GM06990 (cell line): ENCODE results near the gene GNMT.
"Not testable (repeated sequence)": the region's sequence is repeated elsewhere in the genome, so short reads cannot be mapped to it uniquely, and the experiment has no call there.

Experiments
- DNase-seq: peaks from one replicate; pipeline ENCODE4 v3.0.0-alpha.2; 2011; ENCODE audit not compliant: insufficient read length; ENCODE audit errors: extremely low read depth
- H3K27me3 ChIP-seq: replicated peaks from 2 replicates; pipeline ENCODE4 v1.6.0; 2011; ENCODE audit warnings: low read length; ENCODE audit not compliant: control insufficient read depth, insufficient read depth
- H3K36me3 ChIP-seq: 2 replicates; pipeline ENCODE4 v1.5.1; 2011; ENCODE audit warnings: low read length; ENCODE audit not compliant: control insufficient read depth, insufficient read depth
- H3K4me3 ChIP-seq: replicated peaks from 2 replicates; pipeline ENCODE4 v1.5.1; 2011; ENCODE audit warnings: low read depth, mild to moderate bottlenecking, control low read depth, low read length
- CTCF ChIP-seq: IDR thresholded peaks from 2 replicates; pipeline ENCODE4 v1.5.1; 2011; ENCODE audit warnings: low read length, control low read depth, mild to moderate bottlenecking, inconsistent platforms; ENCODE audit not compliant: insufficient read depth, poor library complexity, severe bottlenecking

Gene GNMT

GRCh38 chr6:42988486-42989020 is 28.0 kb downstream of the GNMT start:
- Histone ChIP-seq H3K4me3 (no peak overlapping the region), H3K36me3 (peaks cover 5% of the 10 kb centered on the region), H3K27me3 (no peaks in the 10 kb centered on the region)
- no peak for DNase-seq
- TF ChIP-seq CTCF: no peak

DNA sequence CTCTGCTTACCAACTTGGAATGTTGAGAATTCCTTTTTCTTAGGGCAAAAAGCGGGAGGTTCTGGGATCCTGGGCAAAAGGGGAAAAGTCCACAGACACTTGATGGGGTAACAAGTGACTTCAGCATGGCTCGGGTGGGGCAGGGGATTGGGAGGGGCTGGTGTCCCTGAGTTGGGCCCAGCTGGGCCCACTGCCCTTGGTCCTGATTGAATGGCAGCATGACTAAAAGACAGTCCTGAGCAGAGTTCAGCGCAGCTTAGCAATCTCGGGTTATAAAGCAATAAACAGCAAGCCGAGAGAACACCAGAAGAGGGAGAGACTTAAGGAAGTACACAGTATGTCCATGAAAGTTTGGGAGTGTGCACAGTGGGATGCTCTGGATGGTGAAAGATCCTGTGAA is 29.4 kb downstream of the GNMT start:
- Histone ChIP-seq H3K27me3 (no peaks in the 10 kb centered on the region), H3K36me3 (peaks cover 5% of the 10 kb centered on the region), H3K4me3 (no peak overlapping the region)
- no peak for DNase-seq
- TF ChIP-seq CTCF: no peak

- TF ChIP-seq CTCF: no peak
- no peak for DNase-seq
Observed at GRCh38 chr6:42993445-42993844, 32.9 kb downstream of the GNMT start.

GRCh38 chr6:42996513-42996912 is 36.0 kb downstream of the GNMT start:
- Histone ChIP-seq H3K4me3 (no peak overlapping the region), H3K36me3 (peaks cover under 1% of the 10 kb centered on the region; the same call in 1 of the 2 replicates), H3K27me3 (no peaks in the 10 kb centered on the region)
- DNase-seq: no peak
- no peak for TF ChIP-seq CTCF

More at GRCh38 chr6:42993445-42993844, 32.9 kb downstream of the GNMT start:
- Histone ChIP-seq H3K27me3 (no peaks in the 10 kb centered on the region), H3K4me3 (no peak overlapping the region), H3K36me3 (peaks cover 5% of the 10 kb centered on the region)

GRCh38 chr6:42998205-42998604 is 37.7 kb downstream of the GNMT start:
- not testable (repeated sequence) for H3K4me3 ChIP-seq, H3K36me3 ChIP-seq, H3K27me3 ChIP-seq, DNase-seq

GRCh38 chr6:43001843-43002242 is 41.3 kb downstream of the GNMT start:
- H3K4me3 ChIP-seq: no peak overlapping the region
- TF ChIP-seq CTCF: no peak
- no peak for DNase-seq
- H3K27me3 ChIP-seq: no peaks in the 10 kb centered on the region
- peaks cover 2% of the 10 kb centered on the region; the same call in 1 of the 2 replicates for H3K36me3 ChIP-seq
